HepG2 (cell line): ENCODE data around the gene RPS6KA2. TPM values are rescaled to one million over a fixed set of nuclear protein-coding genes. Genes with fewer than 3 reads are reported as not detected.
A peak's percentile ranks its signal among the peaks of the same experiment; 100 is the strongest.

Experiments used
- DPF2 ChIP-seq: sonication (generic); formaldehyde crosslinking; IDR thresholded peaks from 2 replicates; pipeline ENCODE4 v1.4.0; 2020; ENCODE audit warnings: mild to moderate bottlenecking, low read depth, missing genetic modification reagents, borderline replicate concordance
- SOX6 ChIP-seq, 2 experiments: fragments of 450-650 bp in 1 of 2; sonication (generic) in 1 of 2; formaldehyde crosslinking in 1 of 2; IDR thresholded peaks; 2 replicates each; pipeline versions ENCODE4 v1.4.0 to v1.6.1; 2017 to 2020; ENCODE audit warnings: antibody characterized with exemption in 1 of 2, mild to moderate bottlenecking in 1 of 2, missing genetic modification reagents in 1 of 2
- TCF12 ChIP-seq, 2 experiments: fragments of 450-650 bp in 1 of 2; sonication (generic) in 1 of 2; formaldehyde crosslinking in 1 of 2; IDR thresholded peaks; 2 replicates each; pipeline versions ENCODE4 v1.6.1 to v1.8.0; 2017 to 2022; ENCODE audit warnings: antibody characterized with exemption in 1 of 2, mild to moderate bottlenecking in 1 of 2, missing genetic modification reagents in 1 of 2, moderate library complexity in 1 of 2
- ZC3H13 ChIP-seq: sonication (generic); formaldehyde crosslinking; IDR thresholded peaks from 2 replicates; pipeline ENCODE4 v1.8.1; 2023; ENCODE audit warnings: mild to moderate bottlenecking, missing genetic modification reagents, moderate library complexity
- ZNF121 ChIP-seq: sonication (generic); formaldehyde crosslinking; IDR thresholded peaks from 2 replicates; pipeline ENCODE4 v1.5.0; 2020; ENCODE audit warnings: mild to moderate bottlenecking, missing genetic modification reagents
- ZNF407 ChIP-seq: sonication (generic); formaldehyde crosslinking; IDR thresholded peaks from one replicate; pipeline ENCODE4 v1.5.1; 2020; ENCODE audit warnings: mild to moderate bottlenecking, missing genetic modification reagents; ENCODE audit errors: not compliant biosample characterization
- ZNF564 ChIP-seq: sonication (generic); formaldehyde crosslinking; IDR thresholded peaks from 2 replicates; pipeline ENCODE4 v1.8.1; 2023; ENCODE audit warnings: mild to moderate bottlenecking, missing genetic modification reagents
- ZNF574 ChIP-seq: sonication (generic); formaldehyde crosslinking; IDR thresholded peaks from 2 replicates; pipeline ENCODE4 v1.4.0; 2020; ENCODE audit warnings: missing genetic modification reagents
- ZNF629 ChIP-seq: sonication (generic); formaldehyde crosslinking; conservative IDR thresholded peaks from 2 replicates; pipeline ENCODE4 v1.5.0; 2020; ENCODE audit warnings: missing genetic modification reagents
- ZNF891 ChIP-seq: sonication (generic); formaldehyde crosslinking; IDR thresholded peaks from 2 replicates; pipeline ENCODE4 v1.5.0; 2020; ENCODE audit warnings: mild to moderate bottlenecking, missing genetic modification reagents
- polyA plus RNA-seq, 8 experiments: library from polyadenylated mRNA; depleted of rRNA in 3 of 8; stranded (reverse) in 7 of 8; unstranded in 1 of 8; fragments of >200 nt; fragmentation: Illumina TruSeq in 4 of 8; extraction: Trizol in 4 of 8; gene quantifications; 2 replicates each; pipeline versions ENCODE4 v1.2.1 to v1.2.3, GENCODE V29; 2011 to 2016; ENCODE audit warnings: low read depth in 4 of 8, missing spikeins in 1 of 8, mixed read lengths in 1 of 8; ENCODE audit not compliant: insufficient read depth in 1 of 8
- total RNA-seq, 5 experiments: library from RNA; depleted of rRNA; stranded (reverse); fragments of >200 nt; fragmentation: Illumina TruSeq; extraction: Trizol; gene quantifications; 2 replicates each; pipeline ENCODE4 v1.2.3, GENCODE V29; 2016; ENCODE audit warnings: low read depth in 1 of 5
- TF ChIP-seq, protein P1 (sequence below): sonication (generic); formaldehyde crosslinking; IDR thresholded peaks from 2 replicates; pipeline ENCODE4 v1.4.0; 2020; ENCODE audit warnings: mild to moderate bottlenecking, missing genetic modification reagents
- TF ChIP-seq, protein P2 (sequence below): sonication (generic); formaldehyde crosslinking; IDR thresholded peaks from 2 replicates; pipeline ENCODE4 v1.9.0; 2022; ENCODE audit warnings: missing genetic modification reagents, mild to moderate bottlenecking, borderline replicate concordance

Gene RPS6KA2
- total and polyA plus RNA-seq, 2 of the 13 experiments (the other 11 are each of a cell fraction or from before 2014, with no cell fraction given), result 0.22 to 0.38 TPM

DNA sequence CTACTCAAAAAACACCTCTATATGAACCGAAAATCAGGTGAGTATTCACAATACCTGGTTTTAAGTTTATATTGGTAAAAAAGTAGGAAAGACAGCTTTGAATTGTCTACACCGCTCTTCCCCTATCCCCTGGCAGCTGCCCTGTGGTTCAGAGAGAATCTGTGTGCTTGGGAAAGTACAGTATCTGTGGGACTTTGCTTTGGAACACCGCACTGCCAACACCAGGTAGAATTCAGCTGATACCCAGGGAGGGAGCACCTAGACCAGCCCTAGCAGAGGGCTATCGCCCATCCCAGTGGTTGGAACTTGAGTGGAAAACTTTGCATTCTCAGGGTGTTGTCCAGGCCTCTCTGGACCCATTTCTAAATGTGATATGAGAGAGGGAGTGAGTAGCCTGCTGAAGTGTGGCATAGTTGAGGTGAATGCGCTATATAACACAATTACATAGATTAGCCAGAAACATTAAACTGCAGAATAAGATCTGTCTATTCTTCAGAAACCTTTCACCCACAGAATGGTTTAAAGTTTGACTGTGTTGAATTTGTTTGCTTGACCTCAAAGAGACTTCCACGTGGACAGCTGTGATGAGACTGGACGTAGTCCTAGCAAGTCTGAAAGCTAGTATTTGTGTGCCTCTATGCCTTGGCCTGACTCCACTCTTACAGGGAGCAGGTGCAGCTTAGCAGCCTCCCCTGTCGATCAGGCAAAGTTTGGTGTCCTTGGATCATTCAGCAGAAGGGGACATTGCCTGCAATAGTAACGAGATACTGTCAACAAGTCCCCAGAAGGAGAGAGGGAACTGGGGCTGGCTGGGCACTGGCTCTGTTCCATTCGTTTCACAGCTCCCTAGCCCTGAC, 232.8 kb downstream of the RPS6KA2 start (continued):
- TF ChIP-seq ZNF407 (CRISPR knock-in tag) (no peak), TCF12 (IDR thresholded peaks at IDR 0.05) (no peak), TCF12 (CRISPR knock-in tag; IDR thresholded peaks at IDR 0.05) (no peak), DPF2 (CRISPR knock-in tag) (peak; percentile 73; the same call in 1 of the 2 replicates), SOX6 (IDR thresholded peaks at IDR 0.05) (no peak), SOX6 (CRISPR knock-in tag; IDR thresholded peaks at IDR 0.05) (peak; percentile 88), ZNF121 (CRISPR knock-in tag) (peak; percentile 97), ZC3H13 (CRISPR knock-in tag) (no peak), ZNF564 (CRISPR knock-in tag) (peak; percentile 64), ZNF891 (no peak), ZNF574 (peak; percentile 49; the same call in 1 of the 2 replicates), ZNF629 (CRISPR knock-in tag) (0 out of 2 replicates have a peak, but pooled peaks have one; percentile 36)
- TF ChIP-seq, protein P1, sequence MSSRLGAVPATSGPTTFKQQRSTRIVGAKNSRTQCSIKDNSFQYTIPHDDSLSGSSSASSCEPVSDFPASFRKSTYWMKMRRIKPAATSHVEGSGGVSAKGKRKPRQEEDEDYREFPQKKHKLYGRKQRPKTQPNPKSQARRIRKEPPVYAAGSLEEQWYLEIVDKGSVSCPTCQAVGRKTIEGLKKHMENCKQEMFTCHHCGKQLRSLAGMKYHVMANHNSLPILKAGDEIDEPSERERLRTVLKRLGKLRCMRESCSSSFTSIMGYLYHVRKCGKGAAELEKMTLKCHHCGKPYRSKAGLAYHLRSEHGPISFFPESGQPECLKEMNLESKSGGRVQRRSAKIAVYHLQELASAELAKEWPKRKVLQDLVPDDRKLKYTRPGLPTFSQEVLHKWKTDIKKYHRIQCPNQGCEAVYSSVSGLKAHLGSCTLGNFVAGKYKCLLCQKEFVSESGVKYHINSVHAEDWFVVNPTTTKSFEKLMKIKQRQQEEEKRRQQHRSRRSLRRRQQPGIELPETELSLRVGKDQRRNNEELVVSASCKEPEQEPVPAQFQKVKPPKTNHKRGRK (CRISPR knock-in tag), result no peak
- TF ChIP-seq, protein P2, sequence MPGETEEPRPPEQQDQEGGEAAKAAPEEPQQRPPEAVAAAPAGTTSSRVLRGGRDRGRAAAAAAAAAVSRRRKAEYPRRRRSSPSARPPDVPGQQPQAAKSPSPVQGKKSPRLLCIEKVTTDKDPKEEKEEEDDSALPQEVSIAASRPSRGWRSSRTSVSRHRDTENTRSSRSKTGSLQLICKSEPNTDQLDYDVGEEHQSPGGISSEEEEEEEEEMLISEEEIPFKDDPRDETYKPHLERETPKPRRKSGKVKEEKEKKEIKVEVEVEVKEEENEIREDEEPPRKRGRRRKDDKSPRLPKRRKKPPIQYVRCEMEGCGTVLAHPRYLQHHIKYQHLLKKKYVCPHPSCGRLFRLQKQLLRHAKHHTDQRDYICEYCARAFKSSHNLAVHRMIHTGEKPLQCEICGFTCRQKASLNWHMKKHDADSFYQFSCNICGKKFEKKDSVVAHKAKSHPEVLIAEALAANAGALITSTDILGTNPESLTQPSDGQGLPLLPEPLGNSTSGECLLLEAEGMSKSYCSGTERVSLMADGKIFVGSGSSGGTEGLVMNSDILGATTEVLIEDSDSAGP (CRISPR knock-in tag), result peak; percentile 39; the same call in 1 of the 2 replicates
